GM21528 (cell line): ENCODE data around the gene ZNF384.
"Not testable (repeated sequence)": the region's sequence is repeated elsewhere in the genome, so short reads cannot be mapped to it uniquely, and the experiment has no call there.

Experiments
- ATAC-seq: cut with Tn5 transposase; IDR thresholded peaks from one replicate; pipeline ENCODE4 v1.9.1; 2021; ENCODE audit warnings: mild to moderate bottlenecking, moderate library complexity; ENCODE audit not compliant: unreplicated experiment, low FRiP score

Gene ZNF384

GRCh38 chr12:6688999-6689882 lies at the start of gene ZNF384:
Gene ZNF384 (minus strand): TSS chr12:6689375. CDS start chr12:6679520, 9,855 bp downstream.
- ATAC-seq, result peak; percentile 81

- ATAC-seq, result no peak
These were observed 47.6 kb upstream of the ZNF384 start for GRCh38 chr12:6736754-6737153.

GRCh38 chr12:6735448-6736191 lies 46.4 kb upstream of the ZNF384 start:
- no peak for ATAC-seq

GRCh38 chr12:6734506-6735387 lies 45.6 kb upstream of the ZNF384 start:
- ATAC-seq, result no peak

GRCh38 chr12:6730169-6730568 lies 41.0 kb upstream of the ZNF384 start:
- ATAC-seq, result no peak

GRCh38 chr12:6729186-6729585 lies 40.0 kb upstream of the ZNF384 start:
- ATAC-seq, result no peak

- no peak for ATAC-seq
These were observed 36.2 kb upstream of the ZNF384 start for GRCh38 chr12:6725350-6725749.

- ATAC-seq, result peak; percentile 33
These were observed 35.2 kb upstream of the ZNF384 start for GRCh38 chr12:6724409-6724797.

- ATAC-seq, result peak; percentile 87
These were observed 34.6 kb upstream of the ZNF384 start, which contains the start of gene COPS7A for GRCh38 chr12:6723607-6724408. Gene COPS7A (plus strand): TSS chr12:6724046. CDS start chr12:6724657, 611 bp downstream.

GRCh38 chr12:6722863-6723262 lies 33.7 kb upstream of the ZNF384 start:
- ATAC-seq, result no peak

GRCh38 chr12:6716874-6717437 lies 27.8 kb upstream of the ZNF384 start:
- ATAC-seq, result no peak

- not testable (repeated sequence) for ATAC-seq
These were observed 27.1 kb upstream of the ZNF384 start for GRCh38 chr12:6716031-6716873.

GRCh38 chr12:6708960-6709394 lies 19.8 kb upstream of the ZNF384 start:
- no peak for ATAC-seq

- ATAC-seq, result not testable (repeated sequence)
These were observed 19.2 kb upstream of the ZNF384 start for GRCh38 chr12:6708351-6708750.

- no peak for ATAC-seq
These were observed 14.5 kb upstream of the ZNF384 start for GRCh38 chr12:6703631-6704030.

- ATAC-seq, result no peak
These were observed 12.0 kb upstream of the ZNF384 start for GRCh38 chr12:6701078-6701768.

GRCh38 chr12:6700646-6701051 lies 11.5 kb upstream of the ZNF384 start, which contains the start of gene PIANP:
Gene PIANP (minus strand): TSS chr12:6700815. CDS start chr12:6698061, 2,754 bp downstream.
- ATAC-seq, result no peak
